SK-MEL-5 (cell line): Measurements from ENCODE around the gene LIPT1. TPM values are rescaled to one million over a fixed set of nuclear protein-coding genes. Genes with fewer than 3 reads are reported as not detected.

Source experiments
- small RNA-seq, 2 experiments: library from RNA; depleted of rRNA; stranded (forward); fragments of <200 nt; gene quantifications; one replicate each; pipeline ENCODE3, GENCODE V24; 2014
- total RNA-seq: library from RNA; depleted of rRNA; stranded (reverse); fragments of >200 nt; shearing (Covaris generic); gene quantifications from 2 replicates; pipeline ENCODE4 v1.2.3, GENCODE V29; 2014; rRNA removed

Gene LIPT1
- total RNA-seq, 1 experiment from 2014 or later = 13.7 TPM

Small RNA genes within 50 kb of the gene (small RNA-seq; reads per million reads assigned to genes)
- 0 reads per million in 2 experiments for gene AC092587.1

Other genes starting within 250 kb of the LIPT1 start
- 0.95 and 1.0 TPM in 2 replicates for gene CRACDL, start 218.7 kb upstream of the LIPT1 start, total RNA-seq
- gene C2orf15, start 13.3 kb upstream of the LIPT1 start, total RNA-seq = 1.4 TPM in 1 of 2 replicates, not detected in the other
- gene TSGA10, start within 50 bp of the LIPT1 start, total RNA-seq = 4.4 and 10.5 TPM in 2 replicates
- 28.5 and 29.5 TPM in 2 replicates for gene MITD1, start 26.1 kb downstream of the LIPT1 start, total RNA-seq
- 92.6 and 98.0 TPM in 2 replicates for gene MRPL30, start 26.2 kb downstream of the LIPT1 start, total RNA-seq
- not detected in 2 replicates for gene LYG2, start 100.7 kb downstream of the LIPT1 start, total RNA-seq
- gene LYG1, start 146.2 kb downstream of the LIPT1 start, total RNA-seq = 0.29 and 0.50 TPM in 2 replicates
- 63.1 and 71.9 TPM in 2 replicates for gene TXNDC9, start 181.4 kb downstream of the LIPT1 start, total RNA-seq
- 7.2 and 12.1 TPM in 2 replicates for gene EIF5B, start 182.4 kb downstream of the LIPT1 start, total RNA-seq